Ascending aorta (tissue), 2 donors: Measurements from ENCODE around the gene PCNX1. TPM values are rescaled to one million over a fixed set of nuclear protein-coding genes. Genes with fewer than 3 reads are reported as not detected.

Source experiments
- DNase-seq, 2 donors: peaks; one replicate each; pipeline ENCODE4 v3.0.0-alpha.2; 2019; ENCODE audit warnings: low spot score in 2 of 2
- H3K27ac ChIP-seq, 2 donors: fragments of 200-600 bp; sonication (generic); one replicate each; pipeline ENCODE4 v1.5.1; 2016 to 2017; ENCODE audit warnings: mild to moderate bottlenecking in 1 of 2
- H3K27me3 ChIP-seq: fragments of 200-600 bp; sonication (generic); one replicate; pipeline ENCODE4 v1.5.1; 2017
- H3K36me3 ChIP-seq, 2 donors: fragments of 200-600 bp; sonication (generic); one replicate each; pipeline ENCODE4 v1.5.1; 2016
- H3K4me1 ChIP-seq, 2 donors: fragments of 200-600 bp; sonication (generic); one replicate each; pipeline ENCODE4 v1.5.1; 2016 to 2017; ENCODE audit warnings: mild to moderate bottlenecking in 1 of 2
- H3K4me3 ChIP-seq, 2 donors: fragments of 200-600 bp; sonication (generic); one replicate each; pipeline ENCODE4 v1.5.1; 2016 to 2017; ENCODE audit warnings: mild to moderate bottlenecking in 1 of 2
- H3K9me3 ChIP-seq, 2 donors: fragments of 200-600 bp; sonication (generic); one replicate each; pipeline ENCODE4 v1.5.1; 2016
- intact Hi-C: fragments of 100-400 bp; cut with DNase I; formaldehyde crosslinking; loops from one replicate; pipeline ENCODE4 v1.15.1; 2023
- total RNA-seq: library from RNA; depleted of rRNA; stranded (reverse); fragments of >200 nt; gene quantifications from one replicate; pipeline ENCODE4 v1.1.0, GENCODE V29; 2016
- TF ChIP-seq, protein P1 (sequence below), 3 experiments: fragments of 200-600 bp in 2 of 3; fragments of 450-650 bp in 1 of 3; sonication (generic) in 2 of 3; IDR thresholded peaks; one replicate each; pipeline ENCODE4 v1.5.1; 2016 to 2019; ENCODE audit warnings: antibody characterized with exemption in 3 of 3, mild to moderate bottlenecking in 1 of 3, moderate library complexity in 1 of 3

Gene PCNX1
- total RNA-seq, 1 donor from 2014 or later, result 73.1 TPM

DNA sequence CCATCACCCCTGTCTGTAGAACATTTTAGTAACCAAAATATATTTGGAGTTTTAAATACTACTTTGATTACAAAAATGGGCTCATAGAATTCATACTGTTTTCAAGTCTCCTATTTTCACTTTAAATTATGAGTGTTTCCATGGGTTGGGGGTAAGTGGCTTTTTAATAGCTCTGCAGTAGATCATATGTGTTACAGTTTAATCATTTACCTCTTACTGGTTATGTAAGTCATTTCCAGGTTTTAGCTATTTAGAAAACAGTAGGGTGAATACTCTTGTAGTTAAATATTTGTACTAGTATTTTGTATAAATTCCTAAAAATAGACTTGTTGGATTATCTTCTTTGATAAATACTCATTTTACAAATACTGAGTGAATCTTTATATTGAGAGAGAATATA is 8.2 kb downstream of the PCNX1 start:
- intact Hi-C loops, result no loop called here

DNA sequence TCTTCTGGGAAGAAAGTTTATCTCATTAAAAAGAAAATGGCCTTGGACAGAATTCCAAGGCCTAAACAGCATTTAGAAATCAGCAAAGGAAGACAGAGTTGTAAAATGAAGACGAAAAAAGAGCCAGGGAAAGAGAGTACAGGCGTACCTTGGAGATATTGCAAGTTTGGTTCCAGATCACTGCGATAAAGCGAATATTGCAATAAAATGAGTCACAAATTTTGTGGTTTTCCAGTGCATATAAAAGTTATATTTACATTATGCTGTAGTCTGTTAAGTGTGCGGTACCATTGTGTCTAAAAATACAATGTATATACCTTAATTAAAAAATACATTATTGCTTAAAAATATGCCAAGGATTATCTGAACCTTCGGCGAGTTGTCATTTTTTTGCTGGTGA is 9.0 kb downstream of the PCNX1 start:
- DNase-seq, result no peak
- H3K9me3 ChIP-seq, result no peaks in the 10 kb centered on the region
- H3K27ac ChIP-seq, result no peak overlapping the region
- no peak overlapping the region for H3K4me3 ChIP-seq
- intact Hi-C loops, result no loop called here
- no peaks in the 10 kb centered on the region for H3K27me3 ChIP-seq
- TF ChIP-seq, protein P1, sequence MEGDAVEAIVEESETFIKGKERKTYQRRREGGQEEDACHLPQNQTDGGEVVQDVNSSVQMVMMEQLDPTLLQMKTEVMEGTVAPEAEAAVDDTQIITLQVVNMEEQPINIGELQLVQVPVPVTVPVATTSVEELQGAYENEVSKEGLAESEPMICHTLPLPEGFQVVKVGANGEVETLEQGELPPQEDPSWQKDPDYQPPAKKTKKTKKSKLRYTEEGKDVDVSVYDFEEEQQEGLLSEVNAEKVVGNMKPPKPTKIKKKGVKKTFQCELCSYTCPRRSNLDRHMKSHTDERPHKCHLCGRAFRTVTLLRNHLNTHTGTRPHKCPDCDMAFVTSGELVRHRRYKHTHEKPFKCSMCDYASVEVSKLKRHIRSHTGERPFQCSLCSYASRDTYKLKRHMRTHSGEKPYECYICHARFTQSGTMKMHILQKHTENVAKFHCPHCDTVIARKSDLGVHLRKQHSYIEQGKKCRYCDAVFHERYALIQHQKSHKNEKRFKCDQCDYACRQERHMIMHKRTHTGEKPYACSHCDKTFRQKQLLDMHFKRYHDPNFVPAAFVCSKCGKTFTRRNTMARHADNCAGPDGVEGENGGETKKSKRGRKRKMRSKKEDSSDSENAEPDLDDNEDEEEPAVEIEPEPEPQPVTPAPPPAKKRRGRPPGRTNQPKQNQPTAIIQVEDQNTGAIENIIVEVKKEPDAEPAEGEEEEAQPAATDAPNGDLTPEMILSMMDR (IDR thresholded peaks at IDR 0.05), result no peak
- H3K36me3 ChIP-seq, result no peaks in the 10 kb centered on the region
- H3K4me1 ChIP-seq, result peaks cover 5 to 21% of the 10 kb centered on the region in 2 donors

More for the DNA sequence above, 8.2 kb downstream of the PCNX1 start:
- no peaks in the 10 kb centered on the region for H3K9me3 ChIP-seq
- TF ChIP-seq, protein P1 (IDR thresholded peaks at IDR 0.05), result no peak
- no peak overlapping the region for H3K27ac ChIP-seq
- no peaks in the 10 kb centered on the region for H3K36me3 ChIP-seq
- DNase-seq, result no peak
- peaks cover 5 to 22% of the 10 kb centered on the region in 2 donors for H3K4me1 ChIP-seq
- H3K27me3 ChIP-seq, result no peaks in the 10 kb centered on the region
- H3K4me3 ChIP-seq, result no peak overlapping the region

DNA sequence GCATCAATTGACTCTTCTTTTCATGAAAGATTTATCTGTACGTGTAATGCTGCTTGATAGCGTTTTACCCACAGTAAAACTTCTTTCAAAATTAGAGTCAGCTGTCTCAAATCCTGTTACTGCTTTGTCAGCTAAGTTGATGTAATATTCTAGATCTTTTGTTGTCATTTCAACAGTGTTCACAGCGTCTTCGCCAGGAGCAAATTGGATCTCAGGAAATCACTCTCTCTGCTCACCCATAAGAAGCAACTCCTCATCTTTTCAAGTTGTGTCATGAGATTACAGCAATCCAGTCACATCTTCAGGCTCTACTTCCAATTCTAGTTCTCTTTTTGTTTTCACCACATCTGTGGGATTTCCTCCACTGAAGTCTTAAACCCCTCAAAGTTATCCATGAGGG is 9.5 kb downstream of the PCNX1 start:
- TF ChIP-seq, protein P1 (IDR thresholded peaks at IDR 0.05), result no peak
- no peak for DNase-seq
- no peaks in the 10 kb centered on the region for H3K36me3 ChIP-seq
- peaks cover 5 to 21% of the 10 kb centered on the region in 2 donors for H3K4me1 ChIP-seq
- no peak overlapping the region for H3K4me3 ChIP-seq
- no peak overlapping the region for H3K27ac ChIP-seq
- H3K27me3 ChIP-seq, result no peaks in the 10 kb centered on the region
- no peaks in the 10 kb centered on the region for H3K9me3 ChIP-seq
- intact Hi-C loops, result no loop called here

DNA sequence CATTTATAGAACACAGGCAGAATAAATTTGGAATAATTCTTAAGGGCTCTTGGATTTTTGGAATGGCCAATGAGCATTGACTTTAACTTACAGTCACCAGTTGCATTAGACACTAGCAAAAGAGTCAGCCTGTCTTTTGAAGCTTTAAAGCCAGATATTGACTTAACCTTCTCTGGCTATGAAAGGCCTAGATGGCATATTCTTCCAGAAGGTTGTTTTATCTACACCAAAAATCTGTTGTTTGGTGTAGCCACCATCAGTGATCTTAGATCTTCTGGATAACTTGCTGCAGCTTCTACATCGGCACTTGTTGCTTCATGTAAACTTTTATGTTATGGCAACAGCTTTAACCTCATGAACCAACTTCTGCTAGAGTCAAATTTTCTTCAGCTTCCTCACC is 10.4 kb downstream of the PCNX1 start:
- TF ChIP-seq, protein P1 (IDR thresholded peaks at IDR 0.05), result no peak
- no peak overlapping the region for H3K4me3 ChIP-seq
- H3K36me3 ChIP-seq, result no peaks in the 10 kb centered on the region
- H3K4me1 ChIP-seq, result peaks cover 5 to 18% of the 10 kb centered on the region in 2 donors
- DNase-seq, result no peak
- H3K27ac ChIP-seq, result no peak overlapping the region
- H3K27me3 ChIP-seq, result no peaks in the 10 kb centered on the region
- intact Hi-C loops, result no loop called here
- H3K9me3 ChIP-seq, result no peaks in the 10 kb centered on the region

DNA sequence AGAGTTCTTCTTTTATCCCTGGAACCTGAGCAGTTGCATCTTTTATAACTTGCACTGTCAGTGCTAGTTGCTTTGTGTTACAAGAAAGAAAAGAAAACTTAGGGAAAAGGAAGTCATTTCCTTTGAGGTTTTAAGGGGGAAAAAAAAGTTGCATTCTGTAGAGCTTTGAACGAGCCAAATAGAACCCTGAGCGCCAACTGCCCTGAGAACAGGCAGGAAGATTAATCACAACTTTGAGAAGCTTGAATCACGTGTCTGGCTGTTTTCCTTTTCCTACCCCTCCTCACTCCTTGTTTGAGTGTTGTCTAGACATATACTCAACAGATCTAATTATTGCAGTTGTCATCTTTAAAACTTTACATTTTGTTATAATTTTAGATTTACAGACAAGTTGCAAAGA is 12.5 kb downstream of the PCNX1 start:
- no peaks in the 10 kb centered on the region for H3K36me3 ChIP-seq
- no peaks in the 10 kb centered on the region for H3K9me3 ChIP-seq
- TF ChIP-seq, protein P1 (IDR thresholded peaks at IDR 0.05), result no peak
- intact Hi-C loops, result no loop called here
- H3K27me3 ChIP-seq, result no peaks in the 10 kb centered on the region
- H3K4me3 ChIP-seq, result no peak overlapping the region
- no peak overlapping the region for H3K27ac ChIP-seq
- DNase-seq, result no peak
- peaks cover 5 to 18% of the 10 kb centered on the region in 2 donors for H3K4me1 ChIP-seq

DNA sequence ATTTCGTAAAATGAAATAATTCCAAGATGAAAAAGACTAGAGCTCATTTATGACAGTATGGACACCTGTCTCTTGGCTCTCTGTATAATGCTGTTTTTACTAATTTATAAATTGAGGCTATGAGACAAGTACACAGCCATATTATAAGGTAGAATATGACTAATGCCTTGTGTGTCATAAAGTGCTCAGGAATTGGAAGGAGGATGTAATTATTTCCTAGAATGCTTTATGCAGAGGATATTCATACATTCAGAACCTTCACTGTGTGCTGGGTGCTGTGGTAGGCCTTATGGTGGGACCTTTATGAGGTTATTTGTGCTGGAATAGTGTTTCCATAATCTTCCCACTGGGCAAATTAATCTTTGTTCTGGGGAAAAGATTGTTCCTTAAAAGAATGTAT is 13.3 kb downstream of the PCNX1 start:
- Histone ChIP-seq H3K9me3 (no peaks in the 10 kb centered on the region), H3K4me1 (peaks cover 5 to 18% of the 10 kb centered on the region in 2 donors), H3K27me3 (no peaks in the 10 kb centered on the region), H3K36me3 (no peaks in the 10 kb centered on the region), H3K4me3 (no peak overlapping the region), H3K27ac (no peak overlapping the region)
- TF ChIP-seq, protein P1 (IDR thresholded peaks at IDR 0.05), result no peak
- no peak for DNase-seq
- intact Hi-C loops, result no loop called here
